Measurements from ENCODE around the gene CXorf58. TPM values are rescaled to one million over a fixed set of nuclear protein-coding genes. Genes with fewer than 3 reads are reported as not detected.
"Not testable (repeated sequence)": the region's sequence is repeated elsewhere in the genome, so short reads cannot be mapped to it uniquely, and the experiment has no call there.

CXorf58 gene
- 0.19 TPM in 1 of 2 replicates, not detected in the other for total RNA-seq (2014; rRNA removed; shearing (Covaris generic))

GRCh38 chrX:23907498-23908218 is at the start of gene CXorf58, which contains the start of gene APOO:
Gene CXorf58, plus strand, starts transcription at chrX:23908006. Its CDS starts 2,297 bp downstream, at chrX:23910303.
Gene APOO, minus strand, starts transcription at chrX:23907938. Its CDS starts 236 bp downstream, at chrX:23907702.
- DNase-seq (ENCODE audit: low spot score), result peak; percentile 91

GRCh38 chrX:23859238-23859637 is 48.6 kb upstream of the CXorf58 start:
- DNase-seq (ENCODE audit: low spot score), result not testable (repeated sequence)

- DNase-seq (ENCODE audit: low spot score), result no peak
These were observed 46.5 kb upstream of the CXorf58 start for GRCh38 chrX:23861215-23861896.

- not testable (repeated sequence) for DNase-seq (ENCODE audit: low spot score)
These were observed 45.9 kb upstream of the CXorf58 start for GRCh38 chrX:23861952-23862351.

GRCh38 chrX:23864742-23865326 is 43.0 kb upstream of the CXorf58 start:
- no peak for DNase-seq (ENCODE audit: low spot score)

GRCh38 chrX:23870041-23870440 is 37.8 kb upstream of the CXorf58 start:
- no peak for DNase-seq (ENCODE audit: low spot score)

GRCh38 chrX:23871905-23872546 is 35.8 kb upstream of the CXorf58 start:
- DNase-seq (ENCODE audit: low spot score), result no peak

GRCh38 chrX:23879380-23880090 is 28.3 kb upstream of the CXorf58 start:
- DNase-seq (ENCODE audit: low spot score), result no peak

- peak; percentile 94 for DNase-seq (ENCODE audit: low spot score)
These were observed 24.0 kb upstream of the CXorf58 start for GRCh38 chrX:23883737-23884354.

- peak; percentile 79 for DNase-seq (ENCODE audit: low spot score)
These were observed 23.3 kb upstream of the CXorf58 start for GRCh38 chrX:23884427-23885024.

GRCh38 chrX:23885803-23886202 is 22.0 kb upstream of the CXorf58 start:
- peak; percentile 32 for DNase-seq (ENCODE audit: low spot score)

GRCh38 chrX:23887451-23887850 is 20.4 kb upstream of the CXorf58 start:
- DNase-seq (ENCODE audit: low spot score), result no peak

GRCh38 chrX:23887918-23888317 is 19.9 kb upstream of the CXorf58 start:
- no peak for DNase-seq (ENCODE audit: low spot score)

- DNase-seq (ENCODE audit: low spot score), result peak; percentile 33
These were observed 18.8 kb upstream of the CXorf58 start for GRCh38 chrX:23888887-23889501.

- DNase-seq (ENCODE audit: low spot score), result peak; percentile 20
These were observed 16.9 kb upstream of the CXorf58 start for GRCh38 chrX:23890933-23891332.

GRCh38 chrX:23894993-23895392 is 12.8 kb upstream of the CXorf58 start:
- not testable (repeated sequence) for DNase-seq (ENCODE audit: low spot score)

- DNase-seq (ENCODE audit: low spot score), result not testable (repeated sequence)
These were observed 11.3 kb upstream of the CXorf58 start for GRCh38 chrX:23896539-23896938.

GRCh38 chrX:23896981-23897380 is 10.8 kb upstream of the CXorf58 start:
- DNase-seq (ENCODE audit: low spot score), result no peak

- DNase-seq (ENCODE audit: low spot score), result peak; percentile 66
These were observed 9.3 kb upstream of the CXorf58 start for GRCh38 chrX:23898412-23898959.

Measured in A172 (cell line).